ENCODE measurements around the gene POLL.
A peak's percentile ranks its signal among the peaks of the same experiment; 100 is the strongest.
"Not testable (repeated sequence)": the region's sequence is repeated elsewhere in the genome, so short reads cannot be mapped to it uniquely, and the experiment has no call there.

POLL gene

DNA sequence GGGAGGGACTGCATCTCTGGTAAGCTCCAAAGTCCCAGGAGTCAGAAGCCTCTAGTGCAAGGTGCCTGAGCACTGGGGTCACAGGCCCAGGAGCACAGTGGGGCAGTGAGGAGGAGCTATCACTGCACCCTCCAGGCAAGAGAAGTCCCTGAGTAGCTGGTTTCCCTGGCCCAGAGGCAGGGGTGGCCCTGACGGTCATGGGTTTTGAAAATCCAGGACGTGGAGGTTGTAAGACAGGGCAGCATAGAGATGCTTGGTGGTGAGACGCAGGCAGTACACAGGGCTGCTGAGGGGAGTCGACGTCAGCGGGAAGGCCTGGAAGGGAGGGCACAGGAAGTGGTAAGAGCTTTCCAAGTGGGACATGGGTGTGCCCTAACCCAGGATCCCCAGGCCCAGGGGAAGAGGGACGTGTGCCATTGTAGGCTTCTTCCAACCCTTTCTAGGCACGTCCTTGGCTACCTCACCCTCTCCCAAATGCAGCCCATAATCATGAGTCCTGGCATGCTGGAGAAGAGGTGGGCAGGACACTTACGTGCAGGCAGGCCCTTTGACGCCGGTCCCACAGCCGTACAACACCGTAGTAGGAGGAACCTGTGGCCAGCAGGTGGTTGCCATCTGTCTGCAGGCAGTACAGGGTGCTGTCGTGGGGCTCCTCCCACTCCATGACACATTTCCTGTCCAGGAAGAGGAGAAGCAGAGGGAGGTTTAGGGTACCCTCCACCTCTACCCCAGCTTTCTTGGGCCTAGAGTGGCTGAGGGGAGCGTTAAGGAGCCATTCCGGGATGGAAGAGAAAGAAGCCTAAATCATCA, 23.2 kb upstream of the POLL start:
- DNase-seq, result peak; percentile 57

DNA sequence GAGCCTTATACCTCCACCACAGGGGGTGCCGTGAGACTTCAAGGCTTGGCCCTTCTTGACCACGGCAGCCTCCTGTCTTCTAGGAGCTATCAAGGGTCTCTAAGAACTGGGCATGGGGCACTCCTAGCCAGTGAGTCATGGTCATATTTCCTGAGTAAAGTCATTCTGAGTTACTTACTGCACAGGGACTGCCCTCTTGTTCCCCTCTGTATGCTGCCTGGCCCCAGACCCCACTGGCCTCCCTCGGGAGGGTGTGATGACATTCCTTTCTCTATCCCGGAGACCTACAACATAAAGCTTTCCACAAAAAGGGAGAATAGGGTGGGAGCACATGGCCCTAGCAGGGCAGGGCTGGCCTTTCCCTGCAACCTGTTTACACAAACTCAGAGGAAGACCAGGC, 21.4 kb upstream of the POLL start:
- DNase-seq, result peak; percentile 67

DNA sequence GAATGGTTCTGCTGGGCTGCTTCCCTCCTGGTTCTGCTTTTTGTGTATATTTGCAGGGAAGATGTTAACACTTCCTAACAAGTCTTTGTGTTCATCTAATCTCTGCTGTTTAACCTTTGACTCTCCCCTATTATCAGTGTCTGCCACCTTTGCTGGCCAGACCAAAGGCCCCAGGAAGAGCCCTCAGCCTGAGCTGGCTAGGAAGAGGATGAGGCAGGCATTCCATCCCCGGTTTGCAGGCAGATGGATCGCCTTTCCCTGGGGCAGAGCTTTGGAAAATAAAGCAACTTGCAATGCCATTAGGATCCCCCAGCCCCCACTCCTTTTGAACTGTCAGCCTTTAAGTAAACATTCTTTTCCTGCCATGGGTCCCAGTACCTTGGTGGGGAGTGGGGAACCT, 19.1 kb upstream of the POLL start:
- DNase-seq, result no peak

- peak; percentile 79 for DNase-seq
Observed at GRCh38 chr10:101602761-101603398, 14.8 kb upstream of the POLL start.

DNA sequence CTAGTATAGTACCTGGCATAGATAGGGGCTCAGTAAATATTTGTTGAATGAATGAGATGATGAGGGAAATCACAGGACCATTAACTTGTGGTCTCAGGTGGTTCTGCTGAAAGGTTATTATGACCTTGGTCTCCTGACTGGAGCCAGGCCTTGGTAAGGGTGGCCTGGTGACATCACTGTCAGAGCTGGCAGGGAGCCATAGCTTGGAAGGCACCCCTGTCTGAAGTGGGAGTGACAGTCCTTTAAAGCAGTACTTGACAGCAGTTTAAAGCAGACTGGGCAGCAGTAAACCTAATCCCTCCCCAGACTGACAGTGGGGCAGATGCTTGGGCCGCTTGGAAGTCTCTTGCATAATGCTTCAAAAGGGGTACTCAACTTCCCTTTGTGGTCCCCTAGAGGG, 13.5 kb upstream of the POLL start:
- no peak for DNase-seq

GRCh38 chr10:101597091-101597900, 9.2 kb upstream of the POLL start:
- no peak for DNase-seq

DNA sequence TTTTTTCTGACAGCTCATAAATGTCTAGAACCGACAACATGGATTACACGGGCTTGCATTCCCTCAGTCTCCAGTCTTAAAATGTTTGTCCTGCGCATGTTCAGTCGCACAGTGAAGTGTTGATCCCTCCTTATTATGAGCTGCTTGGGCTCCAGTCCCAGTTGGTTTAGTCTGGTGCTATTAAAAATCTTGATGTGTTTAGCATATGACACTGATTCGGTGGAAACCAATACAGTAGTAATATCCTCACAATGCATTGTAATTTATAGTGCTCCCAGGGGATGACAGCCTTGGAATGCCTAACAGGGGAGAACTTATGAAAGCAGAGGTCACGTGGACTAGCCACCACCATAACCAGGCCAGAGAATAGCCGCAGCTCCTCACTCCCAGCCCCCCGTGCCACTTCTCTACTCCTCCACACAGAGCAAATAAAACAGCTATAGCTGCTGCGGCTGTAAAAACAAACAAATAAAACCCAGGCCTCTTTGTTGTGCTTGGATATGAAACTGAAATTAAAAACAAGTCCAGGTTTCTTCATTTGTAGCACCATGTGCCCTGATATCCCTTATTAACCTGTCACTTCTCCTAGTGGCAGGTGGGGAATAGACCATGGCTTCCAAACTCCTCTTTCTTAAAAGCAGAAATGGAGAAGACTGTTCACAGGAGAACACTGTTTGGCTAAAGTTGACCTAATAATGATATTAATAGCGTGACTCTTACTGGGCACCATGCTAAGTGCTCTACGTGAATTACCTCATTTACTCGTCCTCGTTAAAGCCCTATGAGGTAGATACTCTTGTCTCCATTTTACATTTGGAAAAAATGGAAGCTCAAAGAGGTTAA, 7.8 kb upstream of the POLL start:
- no peak for DNase-seq

- DNase-seq, result not testable (repeated sequence)
Observed at GRCh38 chr10:101593331-101593730, 5.3 kb upstream of the POLL start.

DNA sequence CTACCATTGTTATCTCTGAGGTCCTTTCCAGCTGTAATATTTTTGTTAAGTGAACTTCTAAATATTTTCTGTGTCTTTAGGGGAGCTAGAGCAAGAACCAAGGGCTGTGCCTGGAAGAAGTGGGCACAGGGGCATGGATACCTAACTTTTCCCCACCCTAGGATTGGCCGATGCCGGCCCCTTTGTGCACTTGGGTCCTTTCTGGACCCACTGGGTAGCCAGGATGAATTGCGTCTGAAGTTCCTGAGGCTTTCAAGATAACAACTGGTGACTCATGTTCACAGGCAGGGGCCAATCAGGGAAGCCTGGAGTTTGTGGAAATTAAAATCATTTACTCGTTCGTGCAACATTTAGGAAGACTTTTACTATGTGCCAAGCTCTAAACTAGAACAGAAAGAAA, 822 bp upstream of the POLL start:
- DNase-seq, result peak; percentile 52

- DNase-seq, result no peak
Observed at GRCh38 chr10:101585841-101586240, 2.2 kb downstream of the POLL start.

DNA sequence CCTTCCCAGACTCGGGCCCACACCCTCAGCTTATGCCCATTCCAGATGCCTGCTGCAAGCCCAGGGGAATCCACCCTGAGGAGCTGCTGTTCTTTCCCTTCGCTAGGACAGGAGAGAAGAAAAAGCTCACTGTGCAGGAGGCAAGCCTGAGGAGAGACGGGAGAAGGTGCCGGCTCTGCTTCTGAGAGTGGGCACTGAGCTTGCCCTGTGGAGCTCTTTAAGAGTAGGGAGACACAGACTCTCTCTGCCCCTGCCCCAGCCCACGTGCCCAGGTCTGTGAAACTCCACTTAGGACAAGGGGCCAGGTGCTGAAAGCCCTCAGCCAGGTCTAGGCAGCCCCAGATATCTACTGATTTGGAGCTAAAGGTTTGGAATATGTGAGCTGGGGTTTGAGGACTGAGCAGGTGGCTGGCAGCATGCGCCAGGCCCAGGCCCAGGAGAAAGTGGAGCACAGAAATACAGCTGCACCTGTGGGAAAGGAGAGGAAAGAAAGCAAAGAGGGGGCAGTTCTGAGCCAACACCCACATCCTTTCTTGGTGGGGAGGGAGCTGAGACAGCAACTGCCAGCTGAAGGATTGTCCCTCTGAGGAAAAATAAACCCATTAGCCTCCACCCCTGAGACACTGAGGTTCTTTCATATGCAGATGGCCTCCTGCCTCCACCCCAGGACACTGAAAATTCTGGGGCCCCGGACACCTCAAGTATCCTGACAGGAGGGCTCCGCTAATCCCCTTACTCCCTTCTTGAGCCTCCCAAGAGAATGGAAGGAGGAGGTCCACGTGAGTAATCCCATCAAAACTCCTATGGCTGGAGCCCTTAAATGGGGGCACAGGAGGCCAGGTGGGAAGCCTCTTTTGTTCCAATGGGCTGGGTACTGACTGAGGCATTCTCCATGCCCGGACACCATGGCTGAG, 7.3 kb downstream of the POLL start:
- no peak for DNase-seq

GRCh38 chr10:101579516-101579870, 8.6 kb downstream of the POLL start:
- DNase-seq, result no peak

GRCh38 chr10:101578803-101579515, 9.1 kb downstream of the POLL start:
- DNase-seq, result no peak

DNA sequence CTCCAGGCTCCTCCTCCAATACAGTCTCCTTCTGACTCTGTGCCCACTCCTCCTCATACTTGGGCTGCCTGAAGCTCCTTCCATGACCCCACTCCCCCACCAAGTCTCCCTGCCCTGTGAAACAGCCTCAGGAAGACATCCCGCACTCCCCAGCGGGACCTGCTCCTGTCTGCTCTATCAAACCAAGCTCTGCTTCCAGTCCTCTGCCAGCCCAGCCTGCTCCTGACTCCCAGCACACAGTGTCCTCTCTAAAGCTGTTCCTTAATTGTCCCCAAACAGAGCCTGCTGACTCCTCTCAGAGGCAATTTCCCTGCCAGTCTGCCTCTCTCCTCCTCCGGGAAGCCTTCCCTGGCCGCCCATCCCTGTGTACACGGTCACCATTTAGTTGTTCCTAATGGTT, 9.9 kb downstream of the POLL start:
- DNase-seq, result no peak

DNA sequence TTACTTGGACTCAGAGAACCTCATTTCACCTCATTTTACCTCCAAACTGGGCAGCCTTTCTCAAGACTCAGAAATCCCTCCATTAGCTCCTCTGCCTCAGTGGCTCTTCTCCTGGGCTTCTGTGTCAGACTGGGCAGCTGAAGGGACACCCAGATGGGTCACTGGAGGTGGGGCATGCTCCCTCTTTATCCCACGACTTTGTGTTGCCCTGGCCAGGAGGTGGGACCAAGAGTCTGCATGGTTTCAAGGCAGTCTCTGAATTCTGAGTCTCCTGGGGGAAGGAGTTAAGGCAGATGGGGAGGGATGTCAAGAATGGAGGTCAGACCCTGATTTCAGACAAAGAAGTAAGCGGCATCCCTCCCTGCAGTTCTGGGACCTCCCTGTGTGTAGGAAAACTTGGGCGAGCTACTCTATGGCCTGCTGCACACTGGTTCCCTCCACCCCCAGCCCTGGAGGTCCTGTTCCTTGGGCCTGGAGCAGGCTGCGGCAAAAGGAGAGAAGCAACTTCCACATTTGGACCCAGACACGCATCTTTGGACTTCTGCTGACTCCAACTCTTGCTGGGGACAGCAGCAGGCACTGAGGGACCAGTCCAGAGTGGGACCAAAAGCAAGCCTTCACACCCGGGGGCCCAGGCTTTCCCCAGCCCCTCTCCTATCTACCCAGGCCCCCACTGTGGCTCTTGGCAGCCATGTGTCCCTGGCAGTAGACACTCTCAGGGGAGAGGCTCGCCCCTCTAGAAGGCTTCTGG, 10.8 kb downstream of the POLL start:
- no peak for DNase-seq

DNA sequence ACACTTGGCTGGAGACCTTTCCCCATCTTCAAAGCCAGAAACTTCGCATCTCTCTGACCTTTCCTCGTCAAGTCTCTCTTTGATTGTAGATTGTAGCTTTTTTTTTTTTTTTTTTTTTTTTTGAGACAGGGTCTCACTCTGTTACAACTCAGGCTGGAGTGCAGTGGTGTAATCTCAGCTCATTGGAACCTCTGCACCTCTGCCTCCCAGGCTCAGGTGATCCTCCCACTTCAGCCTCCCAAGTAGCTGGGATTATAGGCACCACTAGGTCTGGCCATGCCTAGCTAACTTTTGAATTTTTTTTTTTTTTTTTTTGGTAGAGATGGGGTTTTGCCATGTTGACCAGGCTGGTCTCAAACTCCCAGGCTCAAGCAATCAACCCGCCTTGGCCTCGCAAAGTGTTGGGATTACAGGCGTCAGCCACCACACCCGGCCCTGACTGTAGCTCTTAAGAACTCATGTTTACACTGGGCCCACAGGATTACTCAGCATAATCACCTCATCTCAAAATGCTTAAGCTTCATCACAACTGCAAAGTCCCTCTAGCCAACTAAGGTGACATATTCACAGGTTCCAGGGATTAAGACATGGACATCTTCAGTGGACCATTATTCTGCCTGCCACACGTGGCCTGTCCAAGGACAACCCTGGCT, 11.7 kb downstream of the POLL start:
- DNase-seq, result no peak

- no peak for DNase-seq
Observed at GRCh38 chr10:101575580-101576210, 12.4 kb downstream of the POLL start.

GRCh38 chr10:101575091-101575490, 13.0 kb downstream of the POLL start:
- DNase-seq, result no peak
